Measurements from ENCODE around the gene KPRP. TPM values are rescaled to one million over a fixed set of nuclear protein-coding genes. Genes with fewer than 3 reads are reported as not detected.

KPRP gene
- total and polyA plus RNA-seq, 2 experiments from 2014 or later, result not detected

- H3K4me3 ChIP-seq, result no peak overlapping the region
- 24% methylated on average over 1 of the region's 1 CpG for WGBS (ENCODE audit: low lambda C conversion rate, missing lambda C conversion rate)
- no peaks in the 10 kb centered on the region for H3K79me2 ChIP-seq
- H3K27ac ChIP-seq, result no peak overlapping the region
- H3K4me2 ChIP-seq, result no peak overlapping the region
- H3K36me3 ChIP-seq (replicated peaks; ENCODE audit: insufficient read depth, low read depth), result no peaks in the 10 kb centered on the region
- H3K9me3 ChIP-seq (ENCODE audit: low read depth), result peaks cover 3% of the 10 kb centered on the region
- no peaks in the 10 kb centered on the region for H3K4me1 ChIP-seq (ENCODE audit: insufficient read depth)
- no peak overlapping the region for H2AFZ ChIP-seq
- H4K20me1 ChIP-seq (ENCODE audit: insufficient read depth, poor library complexity, severe bottlenecking), result no peaks in the 10 kb centered on the region
- no peaks in the 10 kb centered on the region for H3K9me2 ChIP-seq (replicated peaks; ENCODE audit: insufficient read depth)
- DNase-seq (ENCODE audit: low spot score), result no peak
- TF ChIP-seq CTCF (IDR thresholded peaks at IDR 0.05; ENCODE audit: poor library complexity), result no peak
- no peak for TF ChIP-seq EZH2phosphoT487 (IDR thresholded peaks at IDR 0.05; ENCODE audit: low read depth, severe bottlenecking, unreplicated experiment)
- no peak for TF ChIP-seq EZH2 (IDR thresholded peaks at IDR 0.05; ENCODE audit: borderline replicate concordance)
- H3K27me3 ChIP-seq, result no peaks in the 10 kb centered on the region
Measured at GRCh38 chr1:152747831-152748230, 10.0 kb upstream of the KPRP start.

- Histone ChIP-seq H3K36me3 (replicated peaks; ENCODE audit: insufficient read depth, low read depth) (no peaks in the 10 kb centered on the region), H3K27me3 (no peaks in the 10 kb centered on the region), H3K9me3 (ENCODE audit: low read depth) (no peaks in the 10 kb centered on the region), H3K9me2 (replicated peaks; ENCODE audit: insufficient read depth) (no peaks in the 10 kb centered on the region), H2AFZ (no peak overlapping the region), H3K4me3 (no peak overlapping the region), H3K27ac (no peak overlapping the region), H3K79me2 (no peaks in the 10 kb centered on the region), H3K4me1 (ENCODE audit: insufficient read depth) (no peaks in the 10 kb centered on the region), H3K4me2 (no peak overlapping the region), H4K20me1 (ENCODE audit: insufficient read depth, poor library complexity, severe bottlenecking) (no peaks in the 10 kb centered on the region)
- TF ChIP-seq EZH2 (IDR thresholded peaks at IDR 0.05; ENCODE audit: borderline replicate concordance), result no peak
- no peak for TF ChIP-seq CTCF (IDR thresholded peaks at IDR 0.05; ENCODE audit: poor library complexity)
- no peak for TF ChIP-seq EZH2phosphoT487 (IDR thresholded peaks at IDR 0.05; ENCODE audit: low read depth, severe bottlenecking, unreplicated experiment)
- 81% methylated on average over 1 of the region's 1 CpG for WGBS (ENCODE audit: low lambda C conversion rate, missing lambda C conversion rate)
- DNase-seq (ENCODE audit: low spot score), result no peak
Measured at GRCh38 chr1:152752225-152752624, 5.6 kb upstream of the KPRP start.

DNA sequence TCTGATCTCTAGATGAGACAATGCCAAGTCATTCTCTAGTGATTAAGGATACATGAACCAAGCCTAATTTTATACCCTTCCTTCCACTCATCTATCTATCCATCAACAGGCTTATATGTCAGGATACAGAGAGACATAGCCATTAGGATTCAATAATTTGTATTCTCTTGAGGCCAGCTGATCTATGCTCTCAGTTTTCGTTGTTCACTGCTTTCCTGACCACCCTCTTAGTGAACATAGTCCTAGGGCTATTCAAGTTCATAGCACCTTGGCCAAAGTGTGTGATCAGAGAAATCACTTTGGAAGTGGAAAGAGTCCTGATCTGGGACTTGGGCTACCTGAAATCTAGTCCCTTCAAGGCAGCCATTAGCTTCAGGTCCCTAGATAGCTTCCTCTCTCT lies 4.2 kb upstream of the KPRP start:
- Histone ChIP-seq H3K36me3 (replicated peaks; ENCODE audit: insufficient read depth, low read depth) (no peaks in the 10 kb centered on the region), H3K9me3 (ENCODE audit: low read depth) (no peaks in the 10 kb centered on the region), H3K4me1 (ENCODE audit: insufficient read depth) (no peaks in the 10 kb centered on the region), H3K4me2 (no peak overlapping the region), H3K4me3 (no peak overlapping the region), H3K79me2 (no peaks in the 10 kb centered on the region), H3K9me2 (replicated peaks; ENCODE audit: insufficient read depth) (no peaks in the 10 kb centered on the region), H3K27me3 (no peaks in the 10 kb centered on the region), H2AFZ (no peak overlapping the region), H4K20me1 (ENCODE audit: insufficient read depth, poor library complexity, severe bottlenecking) (no peaks in the 10 kb centered on the region), H3K27ac (no peak overlapping the region)
- TF ChIP-seq EZH2 (IDR thresholded peaks at IDR 0.05; ENCODE audit: borderline replicate concordance) (no peak), CTCF (IDR thresholded peaks at IDR 0.05; ENCODE audit: poor library complexity) (no peak), EZH2phosphoT487 (IDR thresholded peaks at IDR 0.05; ENCODE audit: low read depth, severe bottlenecking, unreplicated experiment) (no peak)
- DNase-seq (ENCODE audit: low spot score), result no peak
- WGBS (ENCODE audit: low lambda C conversion rate, missing lambda C conversion rate), result 10% methylated on average over 1 of the region's 1 CpG

GRCh38 chr1:152756872-152757271 lies 953 bp upstream of the KPRP start:
- H3K4me2 ChIP-seq, result no peak overlapping the region
- no peaks in the 10 kb centered on the region for H4K20me1 ChIP-seq (ENCODE audit: insufficient read depth, poor library complexity, severe bottlenecking)
- DNase-seq (ENCODE audit: low spot score), result no peak
- TF ChIP-seq CTCF (IDR thresholded peaks at IDR 0.05; ENCODE audit: poor library complexity) (no peak), EZH2 (IDR thresholded peaks at IDR 0.05; ENCODE audit: borderline replicate concordance) (no peak), EZH2phosphoT487 (IDR thresholded peaks at IDR 0.05; ENCODE audit: low read depth, severe bottlenecking, unreplicated experiment) (no peak)
- no peaks in the 10 kb centered on the region for H3K79me2 ChIP-seq
- no peaks in the 10 kb centered on the region for H3K9me3 ChIP-seq (ENCODE audit: low read depth)
- 100% methylated on average over 1 of the region's 2 CpGs for WGBS (ENCODE audit: low lambda C conversion rate, missing lambda C conversion rate)
- H3K27me3 ChIP-seq, result no peaks in the 10 kb centered on the region
- no peak overlapping the region for H3K27ac ChIP-seq
- H3K4me1 ChIP-seq (ENCODE audit: insufficient read depth), result no peaks in the 10 kb centered on the region
- no peaks in the 10 kb centered on the region for H3K36me3 ChIP-seq (replicated peaks; ENCODE audit: insufficient read depth, low read depth)
- H3K9me2 ChIP-seq (replicated peaks; ENCODE audit: insufficient read depth), result no peaks in the 10 kb centered on the region
- H3K4me3 ChIP-seq, result no peak overlapping the region
- H2AFZ ChIP-seq, result no peak overlapping the region
